GM21619 (cell line): ENCODE results near the gene NR2F1.

ENCODE experiments used
- ATAC-seq: cut with Tn5 transposase; IDR thresholded peaks from one replicate; pipeline ENCODE4 v1.9.1; 2021; ENCODE audit not compliant: unreplicated experiment

Gene NR2F1

DNA sequence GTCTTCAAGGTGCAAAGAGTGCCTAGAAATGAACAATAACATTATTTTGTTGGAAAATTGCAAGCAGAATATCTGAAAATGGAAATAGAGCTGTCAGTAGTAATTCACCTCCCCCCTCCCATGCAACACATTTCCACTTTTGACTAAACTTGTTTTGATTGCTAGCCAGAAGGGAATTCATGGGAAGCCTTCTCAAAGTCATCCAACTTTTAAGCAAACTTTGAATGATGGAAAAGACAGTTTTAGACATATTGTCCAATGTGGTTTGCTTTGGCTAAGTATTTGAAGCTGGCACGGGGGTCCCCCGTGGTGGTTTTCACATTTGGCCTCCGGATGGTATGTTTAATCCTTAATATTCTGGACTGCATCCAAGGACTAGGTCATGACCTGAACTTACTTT, 7.5 kb downstream of the NR2F1 start:
- no peak for ATAC-seq

- ATAC-seq, result no peak
Measured at GRCh38 chr5:93591323-93591945, 8.4 kb downstream of the NR2F1 start.

DNA sequence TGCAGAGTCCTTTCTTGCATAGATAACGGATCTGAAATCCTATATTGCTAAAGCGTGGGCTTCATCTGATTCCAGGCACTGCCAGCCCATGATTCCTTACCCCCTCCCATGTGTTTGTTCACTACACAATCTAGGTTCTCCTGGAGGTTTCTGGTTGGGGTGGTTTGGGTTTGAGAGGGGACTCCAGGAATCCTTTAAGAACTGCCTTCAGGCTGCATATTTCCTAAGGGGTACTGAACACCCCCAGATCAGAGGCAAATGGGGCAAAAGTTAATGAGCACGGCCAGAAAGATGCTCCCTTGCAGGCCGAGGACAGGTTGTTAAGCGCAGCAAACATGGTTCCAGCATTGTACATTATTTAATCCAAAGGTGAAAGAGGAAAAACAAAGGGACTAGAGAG, 9.9 kb downstream of the NR2F1 start:
- no peak for ATAC-seq

DNA sequence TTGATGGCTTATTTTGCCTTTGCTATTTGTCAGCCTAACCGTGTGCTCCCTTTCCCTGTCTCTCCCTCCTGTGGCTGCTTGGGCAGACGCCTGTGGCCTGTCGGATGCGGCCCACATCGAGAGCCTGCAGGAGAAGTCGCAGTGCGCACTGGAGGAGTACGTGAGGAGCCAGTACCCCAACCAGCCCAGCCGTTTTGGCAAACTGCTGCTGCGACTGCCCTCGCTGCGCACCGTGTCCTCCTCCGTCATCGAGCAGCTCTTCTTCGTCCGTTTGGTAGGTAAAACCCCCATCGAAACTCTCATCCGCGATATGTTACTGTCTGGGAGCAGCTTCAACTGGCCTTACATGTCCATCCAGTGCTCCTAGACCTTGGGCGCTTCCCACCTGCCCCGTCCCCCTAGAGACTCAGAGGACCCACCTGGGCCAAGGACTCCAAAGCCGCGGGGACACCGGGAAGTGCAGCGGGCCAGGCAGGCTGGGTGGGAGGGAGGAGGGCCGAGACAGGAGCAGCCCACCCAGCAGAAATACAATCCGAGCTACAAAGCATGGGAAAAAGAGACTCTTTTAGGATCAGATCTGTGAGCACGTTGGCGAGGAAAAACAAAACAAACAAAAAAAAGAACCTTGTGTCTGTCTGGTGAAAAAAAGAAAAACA, 10.6 kb downstream of the NR2F1 start:
- ATAC-seq, result no peak

DNA sequence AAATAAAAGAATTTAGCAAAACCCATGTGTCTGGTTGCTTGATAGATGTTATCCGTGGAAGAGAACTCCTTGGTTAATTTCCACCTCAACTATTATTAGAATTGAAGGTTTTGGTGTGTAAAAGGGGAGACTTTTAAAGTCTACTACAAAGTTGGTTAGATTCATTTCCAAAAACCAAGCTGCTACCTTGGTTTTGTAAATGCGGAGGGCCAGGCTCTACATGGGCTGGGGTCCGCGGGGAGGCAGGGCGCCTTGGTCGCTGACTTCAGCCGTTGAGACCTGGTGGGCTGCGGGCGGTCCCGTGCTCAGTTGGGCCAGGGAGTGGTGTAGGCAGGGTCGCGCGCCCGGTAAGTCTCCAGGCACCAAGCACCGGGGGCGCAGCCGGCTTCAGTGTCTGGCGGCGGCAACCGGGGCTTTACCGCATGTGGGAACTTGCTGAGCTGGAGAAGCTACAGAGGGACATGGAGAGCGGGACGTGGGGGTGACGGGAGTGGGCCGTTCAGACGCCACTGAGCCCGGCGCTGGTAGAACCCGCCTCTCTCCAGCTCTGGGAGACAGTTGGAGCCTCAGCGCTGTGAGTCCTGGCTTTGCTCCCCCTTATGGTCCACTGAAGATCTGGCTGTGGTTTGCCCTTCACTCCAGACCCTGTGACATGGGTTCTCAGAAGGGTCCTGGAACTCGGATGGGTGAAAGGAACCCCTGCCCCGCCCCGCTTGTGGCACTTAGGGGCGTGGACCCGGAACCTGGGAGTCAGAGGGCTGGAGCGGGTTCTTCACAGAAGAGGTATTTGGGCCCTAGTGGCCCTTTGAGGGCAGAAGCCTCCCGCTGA, 11.8 kb downstream of the NR2F1 start:
- no peak for ATAC-seq

DNA sequence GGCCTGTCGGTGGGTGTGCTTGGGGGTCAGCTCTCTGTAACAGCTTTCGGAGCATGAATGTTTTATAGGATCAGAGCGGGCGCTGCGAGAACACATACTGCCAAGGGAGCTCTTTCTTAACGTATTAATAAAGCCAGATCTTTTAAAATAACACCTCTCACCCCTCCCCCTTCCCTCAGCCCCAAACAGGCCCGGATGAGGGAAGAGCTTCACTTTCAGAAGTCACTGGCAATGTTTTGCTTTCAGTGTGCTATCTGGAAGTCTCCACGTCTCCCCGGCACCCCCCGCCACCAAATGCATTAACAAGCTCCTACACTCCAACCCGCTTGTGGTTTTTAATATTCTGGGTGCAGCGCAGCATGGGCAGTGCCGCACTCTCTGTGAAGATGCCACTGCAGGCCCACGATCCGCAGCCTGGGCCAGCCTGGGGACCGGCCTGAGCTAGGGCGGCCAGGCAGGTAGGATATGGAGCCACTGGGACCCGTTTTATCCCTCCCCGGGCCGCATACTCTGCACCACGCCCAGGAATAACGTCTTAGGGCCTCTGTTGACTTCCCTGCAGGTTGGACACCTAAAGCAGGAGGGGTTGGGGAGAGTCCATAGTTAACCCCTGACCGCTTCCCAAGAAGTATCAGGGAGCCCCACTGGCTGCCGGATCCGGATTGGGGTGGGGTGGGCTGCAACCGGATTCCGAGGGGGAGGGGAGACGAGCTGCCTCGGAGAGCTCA, 12.6 kb downstream of the NR2F1 start:
- no peak for ATAC-seq

DNA sequence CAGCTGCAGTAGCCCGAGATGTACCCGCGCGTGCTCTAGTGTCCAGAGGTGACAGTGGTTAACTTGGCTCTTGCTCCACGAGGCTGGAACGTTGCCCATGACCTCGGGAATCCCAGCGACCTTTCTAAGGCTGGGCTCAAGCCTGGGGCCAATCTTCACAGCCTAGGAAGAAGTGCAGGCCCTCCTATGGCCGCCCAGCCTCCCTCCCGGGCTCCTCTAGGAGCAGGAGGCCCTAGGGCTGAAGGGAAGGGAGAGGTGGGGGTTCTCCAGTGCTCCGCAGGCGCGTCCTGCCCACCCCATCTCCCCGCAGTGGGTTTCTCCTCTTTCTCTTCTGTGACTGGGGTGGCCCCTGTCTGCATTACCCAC, 13.3 kb downstream of the NR2F1 start:
- no peak for ATAC-seq

- ATAC-seq, result peak; percentile 45
Measured at GRCh38 chr5:93596676-93597490, 13.9 kb downstream of the NR2F1 start.

DNA sequence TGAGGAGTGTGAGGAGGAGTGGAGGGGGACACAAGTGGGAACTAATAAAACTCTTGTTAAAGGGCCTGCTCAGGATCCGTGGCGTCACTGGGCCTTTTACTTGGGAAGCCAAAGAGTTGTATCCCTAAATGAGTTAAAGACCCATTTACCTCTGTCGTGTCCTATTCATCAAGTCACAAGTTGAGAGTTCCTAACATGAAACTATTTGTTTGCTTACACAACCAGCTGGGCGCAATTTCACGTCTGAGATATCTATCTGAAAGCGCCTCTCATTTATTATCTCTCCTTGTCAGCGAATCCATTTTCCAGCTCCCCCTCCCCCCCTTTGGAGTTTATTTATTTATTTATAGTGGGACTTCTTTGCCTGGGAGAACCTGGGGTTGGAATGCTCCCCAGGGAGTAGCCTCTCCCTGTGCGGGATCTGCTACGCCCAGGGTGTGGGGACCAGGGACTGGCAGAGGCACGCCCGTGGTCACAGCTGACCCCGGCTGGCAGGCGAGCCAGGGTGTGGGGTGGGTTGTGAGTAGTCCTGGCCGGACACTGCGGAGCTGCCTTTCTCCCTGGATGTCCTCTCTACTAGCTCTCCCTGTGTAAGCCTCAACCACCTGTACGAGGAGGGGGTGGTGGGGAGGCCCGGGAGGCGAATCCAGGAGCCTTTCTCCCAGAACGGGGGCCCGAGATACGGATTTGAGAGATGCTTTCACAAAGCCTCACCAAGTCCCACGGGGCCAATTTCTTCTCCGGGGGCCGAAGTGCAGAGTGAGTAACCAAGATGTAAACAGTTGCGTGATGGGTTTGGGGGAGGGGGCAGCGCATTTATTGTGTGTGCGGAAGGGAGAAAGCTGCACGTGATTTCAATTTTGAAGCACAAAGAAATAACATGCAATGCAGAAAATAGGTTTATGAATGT, 15.3 kb downstream of the NR2F1 start:
- no peak for ATAC-seq

DNA sequence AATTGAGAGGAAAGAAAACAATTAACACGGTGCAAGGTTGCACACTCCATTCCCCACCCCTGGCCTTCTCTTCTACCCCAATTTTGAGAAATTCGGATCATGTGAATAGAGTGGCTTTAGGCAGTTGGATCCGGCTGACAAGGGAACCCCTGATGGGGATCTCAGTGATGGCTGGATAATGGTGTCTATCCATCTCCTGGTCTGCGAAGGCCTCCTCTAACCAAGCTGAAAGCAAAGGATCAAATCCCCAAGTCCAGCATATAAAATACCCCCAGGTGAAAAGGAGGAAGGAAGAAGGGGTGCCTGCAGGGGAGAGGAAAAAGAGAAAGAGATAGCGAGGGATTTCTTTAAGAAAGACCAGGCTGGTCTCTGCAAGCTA, 16.0 kb downstream of the NR2F1 start:
- ATAC-seq, result no peak

DNA sequence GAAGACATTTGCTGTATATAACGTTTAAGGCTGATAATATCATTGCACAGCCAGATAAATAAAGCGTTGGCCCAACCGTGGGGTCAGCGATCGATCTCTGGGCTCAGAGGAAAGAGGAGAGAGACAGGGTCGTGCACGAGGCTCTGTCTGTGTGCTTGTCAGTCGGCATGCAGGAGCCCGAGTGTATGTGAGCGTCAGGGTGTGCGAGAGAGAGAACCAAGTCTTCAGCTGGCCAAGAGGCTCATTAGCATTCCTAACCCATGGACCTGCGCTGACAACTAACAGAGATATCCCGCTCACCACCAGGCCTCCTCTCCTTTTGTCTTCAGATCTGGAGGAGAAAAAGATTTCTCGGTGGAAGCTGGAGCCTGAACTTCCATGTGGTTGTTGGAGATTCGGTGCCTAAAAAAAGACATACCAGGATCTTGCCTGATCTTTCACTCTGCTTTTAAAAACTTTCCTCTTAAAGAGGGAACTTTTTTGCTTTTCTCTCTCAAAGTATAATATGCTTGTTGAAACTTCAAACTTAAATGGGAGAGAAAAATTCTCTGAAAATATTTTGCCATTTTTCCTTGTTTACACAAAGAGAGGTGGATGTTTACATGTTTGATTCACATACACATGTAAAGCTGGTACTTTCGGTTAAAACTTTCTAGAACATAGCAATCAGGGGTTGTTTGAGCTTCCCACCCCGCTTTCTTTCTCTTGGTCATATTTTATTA, 16.5 kb downstream of the NR2F1 start:
- ATAC-seq, result no peak

DNA sequence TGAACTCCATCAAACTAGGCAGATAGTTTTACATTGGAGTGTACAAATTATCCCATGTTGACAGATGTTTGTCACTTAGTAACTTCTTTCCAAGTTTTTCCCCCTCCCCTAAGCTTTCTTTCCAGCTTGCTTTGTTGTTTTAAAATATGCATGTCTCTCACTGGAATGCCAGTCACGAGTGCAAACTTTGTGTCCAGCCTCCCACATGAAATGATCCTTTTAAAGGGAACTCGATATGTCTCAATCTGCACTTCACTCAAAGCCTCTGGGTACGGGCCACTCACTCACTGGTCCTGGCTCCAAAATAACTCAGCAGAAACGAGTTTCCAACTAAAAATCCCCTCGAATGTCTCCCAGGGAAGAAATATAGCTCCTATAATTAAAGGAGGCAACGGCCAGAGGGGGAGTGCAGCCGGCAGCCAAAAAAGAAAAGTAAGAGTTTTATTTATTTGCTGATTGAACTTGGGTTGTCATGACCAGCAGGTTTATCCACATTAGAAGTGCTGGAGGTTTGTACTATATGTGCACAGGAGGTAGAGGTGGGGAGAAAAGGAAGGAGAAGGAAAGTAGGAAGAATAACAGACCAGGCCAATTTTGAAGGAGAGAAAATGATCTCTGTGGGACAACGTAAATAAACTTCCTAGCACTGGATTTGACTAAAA, 17.5 kb downstream of the NR2F1 start:
- no peak for ATAC-seq

GRCh38 chr5:93601071-93601801, 18.2 kb downstream of the NR2F1 start:
- ATAC-seq, result no peak

DNA sequence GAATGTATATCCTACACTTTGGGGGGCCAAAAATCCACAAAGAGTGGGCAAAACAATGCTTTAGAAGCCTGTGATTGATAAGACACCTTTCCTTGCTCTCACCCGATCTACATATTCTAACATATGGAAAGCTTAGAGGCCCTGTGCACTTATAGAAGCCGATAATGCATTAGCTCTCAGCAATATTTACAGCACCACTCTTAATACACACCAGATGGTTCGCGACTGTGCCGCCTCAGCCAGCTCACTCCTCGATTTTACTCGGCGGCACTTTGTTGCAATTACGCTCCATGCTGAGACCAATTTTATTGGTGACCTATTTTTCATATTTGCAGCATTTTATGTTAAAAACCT, 18.8 kb downstream of the NR2F1 start:
- no peak for ATAC-seq

DNA sequence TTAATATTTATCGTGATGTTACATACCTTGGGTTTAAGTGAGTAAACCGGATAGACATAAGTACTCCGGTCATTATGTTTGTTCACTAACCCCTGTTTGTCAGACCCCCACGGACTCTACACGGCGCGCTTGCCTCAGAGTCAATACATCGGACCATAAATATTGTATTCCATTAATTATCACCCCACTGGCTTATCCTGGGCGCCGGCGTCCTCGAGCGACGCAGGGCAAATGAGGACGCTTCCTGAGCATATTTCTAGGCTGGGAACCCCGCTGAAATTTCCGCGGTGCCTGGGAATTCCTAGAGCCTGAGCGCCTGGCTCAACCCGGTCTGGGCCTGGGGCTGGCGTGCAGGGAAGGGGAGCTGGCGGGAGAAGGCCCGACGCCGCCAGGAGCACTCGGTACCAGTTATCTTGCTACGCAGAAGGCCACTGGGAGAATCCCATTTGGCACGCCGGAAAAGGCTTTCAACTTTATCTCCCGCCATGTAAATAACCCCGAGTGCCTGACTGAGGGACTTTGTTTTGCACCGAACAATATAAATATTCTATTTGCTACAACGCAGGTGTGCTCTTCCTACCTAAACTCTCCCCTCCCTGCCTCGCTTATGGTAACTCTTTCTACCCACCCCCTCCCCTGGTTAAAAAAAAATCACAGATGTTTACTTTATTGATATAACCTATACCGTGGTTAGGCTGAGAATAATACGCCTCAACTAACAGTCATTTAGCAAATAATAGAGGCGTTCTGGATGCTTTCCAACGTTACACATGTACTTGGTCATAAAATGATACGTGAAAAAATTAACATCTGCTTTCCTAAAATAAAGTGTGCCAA, 19.4 kb downstream of the NR2F1 start:
- no peak for ATAC-seq

DNA sequence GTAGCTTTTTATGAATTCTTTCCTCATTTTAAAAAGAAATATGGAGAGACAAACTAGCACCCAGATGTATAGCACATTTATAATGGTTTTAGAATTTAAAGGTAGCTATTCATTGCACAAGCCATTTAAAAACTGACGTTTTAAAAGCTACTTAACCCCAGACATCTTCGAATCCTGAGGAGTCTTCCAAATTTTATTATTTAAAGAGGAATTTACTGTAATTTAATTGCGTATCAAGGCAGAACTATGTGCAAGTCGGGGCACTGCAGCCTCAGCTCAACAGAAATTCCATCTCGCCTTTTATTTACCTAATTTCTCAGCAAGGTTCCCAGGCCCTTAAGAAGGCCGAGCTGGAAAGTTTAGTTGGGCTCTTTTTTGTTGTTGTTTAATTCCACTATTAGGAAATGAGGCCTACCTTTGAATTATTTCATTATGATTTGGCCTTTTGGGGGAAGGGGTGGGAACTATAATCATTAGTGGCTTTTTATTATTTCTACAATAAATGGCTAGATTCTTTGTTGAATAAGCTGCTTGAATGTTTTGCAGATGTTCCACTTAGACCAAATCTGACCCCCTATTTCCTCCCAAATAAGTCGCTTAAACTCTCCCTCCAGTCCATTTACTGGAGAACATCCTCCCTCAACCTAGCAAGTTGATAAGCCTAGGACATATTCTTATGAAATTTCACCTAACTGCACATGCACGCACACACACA, 20.2 kb downstream of the NR2F1 start:
- ATAC-seq, result no peak
